ENCODE measurements around the gene CC2D2B. TPM values are rescaled to one million over a fixed set of nuclear protein-coding genes. Genes with fewer than 3 reads are reported as not detected.

Gene CC2D2B
- total RNA-seq, 1 donor from 2014 or later, result 0.18 TPM

GRCh38 chr10:96043033-96043892, 135.5 kb downstream of the CC2D2B start, which contains the start of gene CCNJ:
TSS of gene CCNJ (plus strand) at chr10:96043583. CDS start at chr10:96044394, 811 bp downstream.
- Mint-ChIP-seq H3K4me3 (ENCODE audit: unreplicated experiment) (peak within 1 kb of the TSS; percentile 94), H3K9me3 (ENCODE audit: unreplicated experiment) (no peaks in the 10 kb centered on the region), H3K36me3 (ENCODE audit: low read depth, unreplicated experiment) (no peaks in the 10 kb centered on the region), H3K4me1 (ENCODE audit: low read depth, unreplicated experiment) (peaks cover 10% of the 10 kb centered on the region), H3K27ac (ENCODE audit: unreplicated experiment) (peak within 1 kb of the TSS; percentile 83), H3K27me3 (ENCODE audit: low read depth, unreplicated experiment) (no peaks in the 10 kb centered on the region)
- H3K4me2 ChIP-seq (ENCODE audit: low read length), result peak within 1 kb of the TSS; percentile 97
- peaks cover 51% of the 10 kb centered on the region for H3K79me2 ChIP-seq (ENCODE audit: insufficient read depth, low read length)
- TF ChIP-seq EZH2 (IDR thresholded peaks at IDR 0.05; ENCODE audit: insufficient read depth, low read length), result no peak
- TF ChIP-seq CTCF (IDR thresholded peaks at IDR 0.05; ENCODE audit: insufficient read depth, low read depth, low read length), result no peak
- H3K9me3 ChIP-seq (ENCODE audit: insufficient read depth, low read depth, low read length), result no peaks in the 10 kb centered on the region
- FAIRE-seq (no peak), DNase-seq (ENCODE audit: low read depth) (peak; percentile 81)
- H3K4me1 ChIP-seq (ENCODE audit: insufficient read depth, low read length), result peaks cover 5% of the 10 kb centered on the region
- peak within 1 kb of the TSS; percentile 88 for H3K27ac ChIP-seq (ENCODE audit: low read depth, low read length)
- peak within 1 kb of the TSS; percentile 91 for H3K4me3 ChIP-seq (ENCODE audit: insufficient read depth, low read depth, low read length)
- H3K9ac ChIP-seq (ENCODE audit: low read length), result peak within 1 kb of the TSS; percentile 97
- peak within 1 kb of the TSS; percentile 93 for H2AFZ ChIP-seq (ENCODE audit: low read depth, low read length)
- H4K20me1 ChIP-seq (ENCODE audit: insufficient read depth, low read length), result peaks cover 27% of the 10 kb centered on the region
- H3K36me3 ChIP-seq (ENCODE audit: insufficient read depth, low read length), result peaks cover 5% of the 10 kb centered on the region
- no peaks in the 10 kb centered on the region for H3K27me3 ChIP-seq (ENCODE audit: insufficient read depth, low read length)

DNA sequence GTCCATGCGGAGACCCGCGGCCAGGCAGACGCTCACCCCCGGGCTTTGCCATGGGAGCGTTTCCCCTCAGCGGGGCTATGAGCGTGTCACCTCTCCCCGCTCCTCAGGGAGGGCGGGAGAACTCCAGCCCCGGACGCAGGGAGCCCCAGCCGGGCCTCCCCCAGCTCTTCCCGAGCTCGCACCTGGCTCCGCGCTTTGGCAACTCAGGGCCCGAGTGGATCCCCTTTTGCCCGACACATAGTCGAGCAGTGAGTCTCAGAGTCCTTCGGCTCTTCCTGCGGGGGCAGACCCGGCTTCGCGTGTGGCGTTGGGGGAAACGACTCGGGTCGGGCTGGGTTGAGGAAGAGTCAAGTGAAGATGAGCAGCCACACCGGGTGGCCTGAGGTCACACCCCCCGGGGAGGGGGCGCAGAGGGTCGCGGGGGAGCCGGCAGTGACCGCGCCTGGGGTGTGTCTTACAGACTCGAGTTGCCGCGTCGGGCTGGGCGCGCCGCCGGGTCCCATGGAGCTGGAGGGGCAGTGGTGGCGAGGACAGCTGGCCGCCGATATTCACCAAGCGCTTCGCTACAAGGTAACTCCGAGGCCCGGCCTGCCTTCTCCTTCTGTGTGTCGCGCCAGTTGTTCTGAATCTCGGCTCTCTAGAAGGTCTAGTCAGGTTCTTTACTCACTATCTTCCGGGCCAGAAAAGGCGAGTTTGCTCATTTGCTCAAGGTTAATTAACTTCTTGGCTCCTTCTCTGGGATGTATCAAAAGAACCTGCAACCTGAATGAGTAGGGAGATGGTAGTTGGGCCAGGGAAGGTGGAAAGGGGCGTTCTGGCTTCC, 136.3 kb downstream of the CC2D2B start:
- DNase-seq (ENCODE audit: low read depth), result peak; percentile 38
- Mint-ChIP-seq H3K36me3 (ENCODE audit: low read depth, unreplicated experiment) (peaks cover 2% of the 10 kb centered on the region), H3K27me3 (ENCODE audit: low read depth, unreplicated experiment) (no peaks in the 10 kb centered on the region), H3K4me3 (ENCODE audit: unreplicated experiment) (peak overlapping the region; percentile 94), H3K4me1 (ENCODE audit: low read depth, unreplicated experiment) (peaks cover 3% of the 10 kb centered on the region), H3K27ac (ENCODE audit: unreplicated experiment) (peak overlapping the region; percentile 83), H3K9me3 (ENCODE audit: unreplicated experiment) (no peaks in the 10 kb centered on the region)
- Histone ChIP-seq H3K4me1 (ENCODE audit: insufficient read depth, low read length) (peaks cover 5% of the 10 kb centered on the region), H3K4me2 (ENCODE audit: low read length) (peak overlapping the region; percentile 97), H3K27me3 (ENCODE audit: insufficient read depth, low read length) (no peaks in the 10 kb centered on the region), H2AFZ (ENCODE audit: low read depth, low read length) (peak overlapping the region; percentile 93), H3K27ac (ENCODE audit: low read depth, low read length) (peak overlapping the region; percentile 88), H3K79me2 (ENCODE audit: insufficient read depth, low read length) (peaks cover 60% of the 10 kb centered on the region), H4K20me1 (ENCODE audit: insufficient read depth, low read length) (peaks cover 34% of the 10 kb centered on the region), H3K9me3 (ENCODE audit: insufficient read depth, low read depth, low read length) (no peaks in the 10 kb centered on the region), H3K4me3 (ENCODE audit: insufficient read depth, low read depth, low read length) (peak overlapping the region; percentile 91), H3K9ac (ENCODE audit: low read length) (peak overlapping the region; percentile 97), H3K36me3 (ENCODE audit: insufficient read depth, low read length) (peaks cover 5% of the 10 kb centered on the region)
- no peak for TF ChIP-seq CTCF (IDR thresholded peaks at IDR 0.05; ENCODE audit: insufficient read depth, low read depth, low read length)
- no peak for TF ChIP-seq EZH2 (IDR thresholded peaks at IDR 0.05; ENCODE audit: insufficient read depth, low read length)
- FAIRE-seq, result no peak

Measured in astrocyte (in vitro differentiated cells and primary cell).